HG03354 (cell line): ENCODE data around the gene ZBED3.
"Not testable (repeated sequence)": the region's sequence is repeated elsewhere in the genome, so short reads cannot be mapped to it uniquely, and the experiment has no call there.

Source experiments
- ATAC-seq: cut with Tn5 transposase; IDR thresholded peaks from one replicate; pipeline ENCODE4 v1.9.1; 2021; ENCODE audit warnings: mild to moderate bottlenecking; ENCODE audit not compliant: unreplicated experiment, poor library complexity, severe bottlenecking

The ZBED3 gene

DNA sequence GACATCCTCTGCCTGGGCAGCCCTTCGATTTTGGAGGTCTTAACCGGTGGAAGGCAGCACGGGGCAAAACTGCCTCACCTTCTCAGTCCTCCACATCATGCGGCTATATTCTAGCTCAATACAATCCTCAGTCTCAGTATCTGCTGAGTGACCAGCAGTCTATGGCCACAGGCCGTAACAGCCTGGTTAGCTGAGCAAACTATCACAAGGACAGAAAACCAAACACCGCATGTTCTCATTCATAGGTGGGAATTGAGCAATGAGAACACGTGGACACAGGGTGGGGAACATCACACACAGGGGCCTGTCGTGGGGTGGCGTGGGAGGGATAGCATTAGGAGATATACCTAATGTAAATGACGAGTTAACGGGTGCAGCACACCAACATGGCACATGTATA, 6.6 kb downstream of the ZBED3 start:
- ATAC-seq = not testable (repeated sequence)

DNA sequence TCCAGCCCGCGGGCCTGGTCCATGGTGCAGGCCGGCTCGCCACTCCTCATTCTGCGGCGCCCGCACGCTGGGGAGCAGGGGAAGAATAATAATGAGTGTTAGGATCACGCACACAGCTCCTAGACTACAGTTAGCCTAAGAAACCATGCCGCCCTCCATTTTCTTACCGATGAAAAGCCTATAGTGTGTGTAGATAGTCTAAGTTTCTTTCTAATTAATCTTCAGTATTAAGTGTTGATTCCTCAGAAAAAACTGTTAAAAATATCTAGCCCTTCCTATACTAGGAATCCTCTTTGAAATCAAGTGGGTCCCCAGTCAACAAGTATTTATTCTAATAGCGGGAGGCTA, 9.3 kb downstream of the ZBED3 start:
- ATAC-seq = peak; percentile 12

DNA sequence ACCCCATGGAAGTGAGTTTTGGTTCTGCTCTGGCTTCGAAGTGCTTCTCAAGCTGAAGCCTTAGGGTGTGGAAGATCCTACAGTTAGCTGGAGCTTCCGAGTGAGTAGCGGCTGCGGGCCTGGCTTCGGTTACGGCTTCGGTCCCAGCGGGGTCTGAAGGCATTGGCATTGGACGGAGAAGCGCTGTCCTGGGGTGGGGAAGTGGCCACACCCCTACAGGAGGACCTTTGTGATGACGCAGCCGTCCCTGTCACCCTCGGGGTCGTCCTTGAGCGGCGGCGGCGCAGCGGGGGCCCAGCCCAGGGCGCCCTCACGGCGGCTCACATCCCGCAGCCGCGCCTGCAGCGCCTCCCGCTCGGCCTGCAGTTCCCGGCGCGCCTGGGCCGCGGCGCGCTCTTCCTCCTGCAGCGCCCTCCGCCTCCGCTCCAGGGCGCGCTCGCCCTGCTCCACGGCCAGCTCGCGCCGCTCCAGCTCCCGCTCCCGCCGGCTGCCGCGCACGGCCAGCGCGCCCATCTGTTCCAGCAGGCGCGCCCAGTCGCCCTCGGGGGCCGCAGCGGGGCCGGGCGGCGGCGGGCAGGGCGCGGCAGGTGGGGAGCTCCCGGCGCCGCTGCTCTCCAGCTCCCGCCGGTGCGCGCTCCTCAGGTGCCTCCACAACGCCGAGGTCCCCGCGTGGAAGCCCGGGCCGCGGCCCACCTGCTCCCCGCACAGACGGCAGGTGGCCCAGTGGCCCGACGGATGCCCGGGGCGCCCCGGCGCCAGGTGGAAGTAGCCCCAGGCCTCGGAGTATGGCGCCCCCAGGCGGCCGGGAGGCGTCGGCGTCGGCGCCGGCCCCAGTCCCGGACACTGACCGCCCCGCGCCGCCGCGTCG, 9.9 kb downstream of the ZBED3 start:
- peak; percentile 86 for ATAC-seq

DNA sequence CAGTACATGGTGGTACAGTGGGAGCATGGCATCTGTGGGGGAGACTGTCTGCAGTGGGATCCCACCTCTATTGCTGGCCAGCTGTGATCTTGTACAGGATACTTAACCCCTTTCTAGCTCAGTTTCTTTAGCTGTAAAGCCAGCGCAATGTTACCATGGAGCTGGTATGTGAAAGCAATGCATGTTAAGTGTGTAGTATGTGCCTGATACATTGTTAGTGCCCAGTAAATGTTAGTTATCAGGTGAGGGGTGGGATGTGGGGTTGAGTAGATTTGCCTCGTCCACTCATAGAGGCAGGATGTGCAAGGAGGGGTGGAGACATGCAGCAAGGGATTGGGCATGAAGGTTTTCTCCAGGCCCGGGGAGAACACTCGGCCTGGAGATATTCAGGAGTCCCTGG, 12.3 kb downstream of the ZBED3 start:
- no peak for ATAC-seq

DNA sequence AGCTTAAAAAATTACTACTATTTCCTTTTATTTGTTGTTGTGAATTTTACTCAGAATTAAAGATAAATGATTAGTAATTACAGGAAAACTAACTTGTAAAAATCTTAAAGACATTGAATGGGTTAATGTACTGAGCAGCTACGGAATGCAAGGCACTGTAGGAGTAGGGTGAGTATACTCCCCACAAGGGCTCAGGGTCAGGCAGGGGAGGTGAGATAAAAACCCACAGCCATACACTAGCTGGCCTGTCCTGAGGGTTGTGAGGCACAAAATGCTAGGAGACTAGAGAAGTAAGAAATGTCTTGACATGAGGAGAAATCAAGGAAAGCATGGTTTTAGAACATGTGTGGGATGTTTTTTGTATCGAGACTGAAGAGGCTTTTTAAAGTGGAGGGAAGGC, 13.4 kb downstream of the ZBED3 start:
- no peak for ATAC-seq

DNA sequence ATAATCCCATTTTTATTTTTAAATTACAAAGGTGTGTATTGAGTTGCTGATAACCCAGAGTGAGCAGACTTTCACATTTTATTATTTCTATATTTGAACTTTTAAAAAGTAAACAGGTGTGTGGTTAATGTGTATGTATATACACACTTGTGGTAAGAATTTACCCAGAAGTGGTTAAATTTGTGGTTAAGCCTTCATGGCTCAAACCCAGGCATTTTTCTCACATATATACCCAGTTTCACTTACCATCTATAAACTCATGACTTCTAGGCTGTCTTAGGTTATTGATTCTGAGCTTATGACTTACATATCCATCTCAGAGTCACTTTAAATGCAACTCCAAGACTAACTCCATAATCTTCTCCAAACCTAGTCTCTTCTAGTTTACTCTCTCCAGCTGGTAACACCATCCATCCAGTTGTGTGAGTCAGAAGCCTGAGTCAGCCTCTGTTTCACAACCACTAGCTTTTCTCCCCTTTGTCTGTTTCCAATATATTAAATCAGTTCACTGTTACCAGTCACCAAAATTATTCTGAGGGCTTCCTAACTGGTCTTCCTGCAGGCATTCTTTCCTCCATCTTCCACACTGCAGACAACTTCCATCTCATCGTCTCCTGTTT, 20.2 kb downstream of the ZBED3 start:
- ATAC-seq = peak; percentile 71

DNA sequence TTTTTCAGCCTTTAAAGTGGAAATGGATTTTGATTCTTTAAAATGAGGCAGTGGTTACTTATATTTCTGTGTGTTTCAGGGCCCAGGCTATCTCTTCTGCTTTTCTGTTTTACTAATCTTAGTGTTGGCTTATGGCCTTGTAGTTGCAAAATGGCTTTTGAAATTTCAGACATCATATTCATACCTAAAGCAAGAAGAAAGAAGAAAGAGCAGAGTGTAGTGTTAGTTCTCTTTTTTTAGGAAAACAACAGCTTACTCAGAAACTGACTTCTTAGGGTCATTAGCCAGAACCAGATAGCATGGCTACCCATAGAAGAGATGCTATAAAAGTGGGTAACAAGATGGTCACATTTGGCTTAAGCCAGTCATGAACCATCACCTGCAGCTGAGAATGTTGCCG, 20.9 kb downstream of the ZBED3 start:
- ATAC-seq = peak; percentile 14

DNA sequence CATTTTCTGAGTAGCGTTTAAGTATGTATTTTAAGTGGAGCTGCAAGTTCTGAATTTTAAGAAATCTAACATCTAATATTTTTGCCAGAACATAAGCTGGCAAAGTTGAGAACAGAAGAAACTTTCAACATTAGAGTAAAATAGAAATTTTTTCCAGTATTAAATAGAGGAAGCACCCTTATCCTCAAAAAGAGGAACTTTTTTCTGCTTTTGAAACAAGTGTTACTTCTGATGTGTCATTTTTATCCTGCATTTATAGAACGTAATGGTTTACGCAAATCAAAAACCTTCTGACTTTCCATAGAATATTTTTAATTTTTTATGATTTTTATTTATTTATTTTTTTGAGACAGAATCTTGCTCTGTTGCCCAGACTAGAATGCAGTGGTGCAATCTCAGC, 21.8 kb downstream of the ZBED3 start:
- ATAC-seq = no peak

DNA sequence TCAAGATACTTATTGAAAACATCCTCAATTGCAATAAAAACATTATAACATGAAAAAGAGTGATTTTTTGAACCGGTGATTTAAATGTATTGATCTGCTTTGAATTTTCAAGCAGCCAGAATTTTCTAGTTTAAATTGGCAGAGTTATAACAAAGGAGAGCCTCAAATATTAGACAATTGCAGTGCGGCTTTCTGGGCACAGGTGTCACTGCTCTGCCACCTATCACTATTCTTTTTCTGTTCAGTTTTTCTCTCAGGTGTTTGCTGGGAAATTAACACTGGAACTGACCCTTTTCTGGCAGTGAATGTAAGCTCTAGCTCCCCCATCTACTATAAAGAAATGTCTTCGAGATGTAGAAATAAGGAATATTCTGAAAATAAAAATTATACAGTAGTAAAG, 23.0 kb downstream of the ZBED3 start:
- no peak for ATAC-seq

DNA sequence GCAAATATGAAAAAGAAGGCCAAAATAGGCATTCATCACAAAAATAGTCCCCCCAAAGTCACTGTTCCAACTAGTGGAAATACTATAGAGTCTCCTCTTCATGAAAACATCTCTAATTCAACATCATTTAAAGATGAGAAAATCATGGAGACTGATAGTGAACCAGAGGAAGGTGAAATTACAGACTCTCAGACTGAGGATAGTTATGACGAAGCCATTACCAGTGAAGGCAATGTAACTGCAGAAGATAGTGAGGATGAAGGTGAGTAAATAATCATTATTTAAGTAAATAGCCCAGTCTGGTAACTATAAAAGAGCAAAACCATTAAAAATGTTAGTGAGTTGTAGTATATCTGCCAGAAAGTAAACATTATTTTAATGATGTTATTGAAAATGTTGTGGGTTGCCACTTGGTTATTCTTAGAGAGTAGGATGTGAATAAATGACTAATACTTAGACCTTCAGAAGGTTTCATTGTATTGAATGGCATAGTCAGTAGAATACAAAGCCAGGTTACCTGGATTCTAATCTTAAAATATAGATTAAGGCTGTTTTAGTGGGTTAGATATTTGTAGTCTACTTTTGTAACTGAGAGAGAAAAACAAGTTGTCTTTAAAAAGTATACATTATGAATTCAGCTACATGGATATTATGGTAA, 40.5 kb downstream of the ZBED3 start:
- ATAC-seq = no peak

DNA sequence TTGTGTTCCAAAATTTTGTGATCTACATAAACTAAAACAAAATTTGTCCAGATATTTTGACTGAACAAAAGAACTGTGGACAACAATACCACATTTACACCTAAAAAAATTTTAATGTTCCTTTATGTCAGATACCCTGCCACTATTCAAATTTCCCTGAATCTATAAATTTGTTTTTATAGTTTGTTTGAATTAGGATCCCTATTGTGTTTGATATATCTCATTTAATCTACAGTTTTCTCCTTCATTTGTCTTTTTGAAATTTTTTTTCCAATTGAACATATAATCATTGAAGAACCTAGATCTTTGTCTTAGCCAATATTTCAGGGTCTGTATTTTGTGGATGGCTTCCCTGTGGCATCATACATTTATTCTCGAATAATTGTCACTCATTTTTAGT, 51.1 kb downstream of the ZBED3 start:
- ATAC-seq = no peak

DNA sequence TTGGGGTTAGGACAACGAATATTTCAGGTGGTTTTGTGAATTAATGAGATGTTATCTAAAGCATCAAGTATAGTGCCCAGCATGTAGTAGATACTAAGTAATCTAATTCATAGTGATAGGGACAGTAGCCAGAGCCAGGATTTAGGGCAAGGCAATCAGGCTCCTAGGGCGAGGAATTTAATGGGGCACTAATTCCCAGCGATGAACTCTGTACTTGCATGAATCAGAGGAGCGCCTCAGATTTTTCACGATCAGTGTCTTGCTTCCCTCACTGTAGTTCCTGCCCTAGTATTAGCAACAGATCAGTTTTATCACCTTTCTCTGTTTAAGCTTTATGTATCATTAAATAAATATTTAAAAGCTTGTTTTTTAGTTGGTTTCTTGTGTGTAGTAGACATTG, 53.7 kb downstream of the ZBED3 start:
- ATAC-seq = no peak

DNA sequence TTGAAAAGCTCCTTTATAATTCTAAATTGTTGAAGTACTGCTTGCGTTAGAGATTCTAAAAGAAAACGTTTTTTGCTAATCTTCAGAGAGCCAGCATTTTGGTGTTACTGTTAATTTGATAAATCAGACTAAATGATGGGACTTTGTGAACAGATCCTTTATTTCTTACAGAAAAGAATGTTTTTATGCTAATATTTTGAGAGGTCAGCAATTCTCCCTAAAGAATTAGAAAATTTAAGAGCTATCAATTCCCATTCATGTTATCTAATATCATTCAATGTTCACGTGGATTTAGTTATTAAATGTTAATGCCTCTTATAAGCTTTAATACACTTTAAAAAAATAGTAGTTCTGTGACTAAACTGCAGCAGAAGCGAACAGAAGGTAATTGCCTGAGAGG, 54.5 kb downstream of the ZBED3 start:
- ATAC-seq = no peak

DNA sequence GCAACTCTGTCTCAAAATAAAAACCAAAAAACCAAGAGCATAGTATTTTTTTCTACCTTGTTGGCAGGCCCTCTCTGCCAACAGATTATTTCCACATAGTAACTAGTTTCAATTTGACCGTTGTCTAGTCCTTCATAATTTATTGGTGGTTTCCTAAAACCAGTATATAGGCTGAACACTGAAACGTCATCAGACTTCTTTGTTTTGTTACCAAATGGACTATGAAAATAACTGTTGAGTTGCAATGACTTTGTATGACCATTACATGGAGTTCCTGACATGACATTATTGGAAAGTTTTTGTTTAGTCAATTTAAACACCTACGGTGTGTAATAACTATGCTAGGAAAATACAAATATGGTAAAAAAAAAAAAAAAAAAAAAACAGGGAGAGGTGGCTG, 55.2 kb downstream of the ZBED3 start:
- ATAC-seq = no peak

DNA sequence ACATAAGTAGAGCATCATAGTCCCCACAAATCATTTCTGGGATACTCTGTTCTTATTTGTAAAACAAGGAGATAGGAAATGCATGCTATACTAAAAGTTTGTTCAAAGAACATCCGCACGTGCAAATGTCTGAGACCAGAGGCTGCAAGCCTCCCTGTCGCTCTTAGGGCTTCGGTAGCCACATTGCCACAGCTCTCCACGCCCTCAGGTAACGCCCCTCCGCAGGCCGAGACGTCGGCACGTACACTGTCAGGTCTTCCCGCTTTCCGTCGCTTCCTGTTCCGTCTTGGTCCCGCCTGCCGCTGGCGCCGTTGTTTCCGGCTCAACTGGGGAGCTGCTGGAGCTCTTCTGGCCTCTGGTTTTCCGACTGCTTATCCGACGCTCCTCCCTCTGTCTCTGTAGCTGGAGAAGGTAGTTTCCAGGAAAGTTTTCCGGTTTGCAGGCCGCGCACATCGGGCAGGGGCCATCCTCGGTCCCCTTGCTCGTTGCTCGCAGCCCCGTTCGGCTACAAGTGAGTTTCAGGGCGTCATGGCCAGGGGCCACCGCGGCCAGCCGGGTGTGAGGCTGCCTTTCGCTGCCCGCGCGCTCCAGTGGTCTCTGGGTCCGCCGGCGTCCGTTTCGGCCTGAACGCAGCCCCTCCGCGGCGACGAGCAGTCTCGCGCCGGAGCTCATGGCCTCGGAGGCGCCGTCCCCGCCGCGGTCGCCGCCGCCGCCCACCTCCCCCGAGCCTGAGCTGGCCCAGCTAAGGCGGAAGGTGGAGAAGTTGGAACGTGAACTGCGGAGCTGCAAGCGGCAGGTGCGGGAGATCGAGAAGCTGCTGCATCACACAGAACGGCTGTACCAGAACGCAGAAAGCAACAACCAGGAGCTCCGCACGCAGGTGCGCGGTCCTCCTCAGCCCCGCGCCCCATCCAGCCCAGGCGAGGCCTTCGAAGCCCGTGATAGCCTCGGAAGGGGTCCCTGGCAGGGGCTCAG, 56.7 kb downstream of the ZBED3 start, which contains the start of gene AGGF1:
Gene AGGF1 (plus strand): TSS at position 308 of the 975 bp plus-strand sequence. CDS start 363 bp downstream, at position 671.
- peak; percentile 99 for ATAC-seq

DNA sequence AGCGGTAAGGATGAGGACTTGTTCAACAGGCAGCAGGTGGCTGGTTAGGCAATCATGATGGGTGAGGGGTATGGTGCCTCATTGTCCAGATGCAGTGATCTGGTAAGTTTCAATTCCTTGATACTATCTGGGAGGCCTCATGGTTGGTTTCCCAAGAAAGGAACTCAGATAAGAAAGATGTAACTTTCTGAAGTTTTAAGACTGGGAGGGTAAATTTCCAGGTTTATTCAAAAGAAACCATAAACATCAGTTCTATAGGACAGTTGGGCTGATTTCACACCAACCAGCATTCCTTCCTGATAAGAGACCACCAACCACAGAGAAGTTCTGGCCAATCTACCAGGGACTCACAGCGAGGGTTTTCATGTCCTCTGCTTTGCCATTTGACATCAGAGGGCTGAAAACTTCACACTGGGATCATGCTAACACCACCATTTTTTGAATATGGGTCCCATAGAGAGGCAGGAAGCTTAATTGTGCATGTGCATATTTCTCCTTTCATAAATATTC, 57.7 kb downstream of the ZBED3 start:
- ATAC-seq = no peak

DNA sequence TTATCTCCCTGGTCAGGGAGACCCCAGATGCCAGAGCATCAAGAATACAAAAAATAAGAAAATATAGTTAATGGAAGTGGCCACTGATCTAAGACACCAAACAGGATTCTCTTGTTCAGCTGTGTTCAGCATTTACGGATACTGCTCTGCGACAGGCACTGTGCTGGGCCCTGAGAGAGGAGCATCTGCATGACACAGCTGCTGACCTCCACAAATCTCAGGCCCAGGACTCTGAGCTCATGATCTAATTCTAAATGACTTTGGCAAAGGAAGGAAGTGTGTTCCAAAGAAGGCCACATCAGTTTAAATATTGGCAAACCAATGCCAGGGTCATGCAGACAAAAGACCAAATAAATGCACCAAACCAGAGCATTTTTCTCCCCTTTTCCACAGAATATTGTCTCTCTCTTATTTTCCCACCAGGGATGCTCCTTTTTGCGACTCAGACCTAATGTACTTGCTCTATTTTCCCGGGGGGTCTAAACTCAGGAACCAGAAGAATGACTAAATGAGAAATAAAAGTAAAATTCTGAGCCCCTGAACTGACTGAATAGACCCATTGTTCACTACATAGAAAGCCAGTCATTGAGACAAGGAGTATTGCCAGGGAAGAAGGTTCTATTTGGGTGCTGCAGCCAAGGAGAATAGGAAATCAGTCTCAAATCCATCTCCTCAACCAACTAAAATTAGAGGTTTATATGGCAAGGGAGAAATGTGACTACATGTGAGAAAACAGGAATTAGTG, 58.3 kb downstream of the ZBED3 start:
- no peak for ATAC-seq

DNA sequence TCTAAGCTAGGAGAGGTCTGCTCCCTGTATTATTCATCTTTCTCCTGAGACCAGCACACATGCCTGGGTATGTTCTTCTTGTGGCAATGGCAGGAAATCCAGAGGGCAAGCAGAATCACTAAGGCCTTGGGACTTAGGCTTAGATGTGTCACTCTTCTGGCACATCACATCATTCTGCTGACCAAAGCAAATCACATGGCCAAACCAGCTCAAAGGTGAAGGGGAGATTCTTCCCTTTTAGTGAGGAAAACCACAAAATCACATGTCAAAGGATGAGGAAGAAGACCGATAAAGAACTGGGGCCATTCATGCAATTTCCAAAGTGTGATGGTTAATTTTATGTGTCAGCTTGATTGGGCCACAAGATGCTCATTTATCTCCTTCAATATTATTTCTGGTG, 62.6 kb downstream of the ZBED3 start:
- ATAC-seq = no peak
